H54 (cell line): ENCODE data around the gene CAB39L.

Experiments
- DNase-seq: peaks from one replicate; pipeline ENCODE4 v3.0.0; 2011; ENCODE audit warnings: low spot score, mixed read lengths; ENCODE audit not compliant: insufficient read length
- FAIRE-seq: peaks from 3 replicates; lab custom pipeline; 2011; peaks lifted over from hg19 to GRCh38; lab: Jason Lieb, UNC
- POLR2A ChIP-seq: IDR thresholded peaks from 2 replicates; pipeline ENCODE4 v1.6.1; 2011; ENCODE audit warnings: low read depth, mild to moderate bottlenecking, low read length

CAB39L gene

DNA sequence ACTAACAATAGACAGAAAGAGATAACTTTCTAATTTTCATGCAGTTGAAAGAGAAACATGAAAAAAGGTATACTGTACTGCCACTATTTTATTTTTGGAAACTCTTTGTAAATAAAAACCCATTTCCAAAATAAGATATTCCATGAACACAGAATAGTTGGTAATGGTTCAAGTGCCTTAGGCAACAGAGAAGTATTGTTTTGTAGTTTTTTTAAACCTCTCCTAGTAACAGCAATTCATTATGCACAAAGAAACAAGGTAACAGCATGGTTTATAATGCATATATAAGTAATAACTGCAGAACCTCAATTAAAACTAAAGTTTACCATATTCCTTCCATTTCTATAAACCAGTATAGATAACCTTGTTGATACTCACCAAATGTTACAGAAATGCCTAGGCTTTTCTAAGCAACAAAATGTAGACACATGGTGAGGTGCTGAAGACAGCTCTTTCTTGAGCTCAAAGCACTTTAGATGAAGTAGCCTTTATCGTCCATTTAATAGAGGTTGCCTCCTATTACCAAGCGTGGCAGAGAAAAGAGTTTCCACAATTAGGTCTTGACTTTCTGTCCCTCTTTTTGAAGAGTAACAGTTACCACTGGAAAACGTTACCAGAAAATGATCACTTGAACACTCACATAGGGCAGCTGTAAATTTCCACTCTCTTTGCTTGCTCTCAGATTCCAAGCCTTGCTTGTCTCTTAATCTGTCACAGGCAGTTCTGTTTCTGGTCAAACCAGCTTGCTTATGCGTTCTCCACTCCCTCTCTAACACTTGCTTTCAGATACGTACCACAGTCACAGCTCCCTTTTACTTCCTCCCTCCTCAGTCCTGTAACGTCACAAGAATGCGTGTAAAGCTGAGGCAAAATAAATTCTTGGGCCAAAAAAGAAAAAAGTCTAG lies 42.9 kb downstream of the CAB39L start:
- DNase-seq, result no peak
- no peak for FAIRE-seq
- no peak for TF ChIP-seq POLR2A

DNA sequence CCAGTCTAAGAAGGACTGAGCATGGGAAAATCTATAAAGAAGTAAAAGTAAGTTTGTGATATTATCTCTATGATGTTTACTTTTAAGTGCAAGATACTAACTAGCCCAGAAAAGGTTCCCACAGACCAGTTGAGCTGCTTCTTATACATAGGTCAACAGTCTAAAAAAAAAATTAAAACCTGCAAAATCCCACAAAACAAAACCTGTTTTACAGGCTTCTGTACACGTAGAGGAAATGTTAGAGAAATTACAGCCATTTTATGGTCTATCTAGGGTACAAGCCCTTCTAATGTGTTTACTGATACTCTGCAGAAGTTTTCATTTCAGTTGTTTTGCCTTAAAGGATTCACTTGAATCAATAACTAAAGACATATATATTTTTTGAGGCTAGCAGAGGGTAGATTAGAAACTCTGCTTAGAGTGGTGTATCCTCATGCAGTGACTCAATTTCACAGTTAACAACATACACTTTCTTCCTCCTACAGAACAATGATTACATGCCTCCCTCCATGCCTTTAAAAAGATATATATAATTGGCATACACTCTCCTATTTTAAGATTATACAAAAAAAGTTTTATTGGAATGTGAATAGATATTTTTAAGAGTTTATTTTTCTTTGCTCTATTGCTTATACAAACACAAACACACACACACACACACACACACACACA lies 43.9 kb downstream of the CAB39L start:
- FAIRE-seq, result no peak
- no peak for DNase-seq
- no peak for TF ChIP-seq POLR2A

GRCh38 chr13:49395878-49396380 lies 47.9 kb downstream of the CAB39L start:
- no peak for DNase-seq

GRCh38 chr13:49395451-49395865 lies 48.4 kb downstream of the CAB39L start:
- FAIRE-seq, result no peak
- TF ChIP-seq POLR2A, result no peak
- DNase-seq, result no peak

More at GRCh38 chr13:49395878-49396380, 47.9 kb downstream of the CAB39L start:
- no peak for TF ChIP-seq POLR2A
- FAIRE-seq, result no peak

DNA sequence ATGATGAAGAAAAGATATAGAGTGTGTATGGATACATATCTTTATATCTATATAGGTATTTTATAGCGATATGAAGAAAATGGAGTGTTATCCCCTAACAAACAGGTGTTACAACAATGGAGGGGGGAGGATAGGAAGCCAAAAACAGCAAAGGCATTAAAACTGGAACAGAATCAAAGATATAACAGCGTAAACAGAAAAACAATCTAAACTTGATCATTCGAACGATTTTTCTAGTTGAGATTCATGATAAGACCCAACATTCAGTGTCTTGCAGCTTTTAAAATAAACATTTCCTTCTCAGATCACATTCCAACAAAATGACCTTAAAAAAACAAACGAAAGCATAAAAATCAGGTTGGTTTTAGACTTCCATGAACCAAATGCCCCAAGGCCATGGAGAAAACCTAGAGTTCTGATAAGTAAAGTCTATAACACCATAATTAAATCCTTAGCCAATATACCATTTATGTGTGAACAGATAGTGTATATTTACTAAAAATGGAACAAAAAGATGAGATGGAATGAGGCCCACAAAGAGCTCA lies 55.7 kb downstream of the CAB39L start:
- FAIRE-seq (no peak), DNase-seq (no peak)
- TF ChIP-seq POLR2A, result no peak

GRCh38 chr13:49386664-49387063 lies 57.2 kb downstream of the CAB39L start:
- no peak for TF ChIP-seq POLR2A
- FAIRE-seq (no peak), DNase-seq (no peak)

DNA sequence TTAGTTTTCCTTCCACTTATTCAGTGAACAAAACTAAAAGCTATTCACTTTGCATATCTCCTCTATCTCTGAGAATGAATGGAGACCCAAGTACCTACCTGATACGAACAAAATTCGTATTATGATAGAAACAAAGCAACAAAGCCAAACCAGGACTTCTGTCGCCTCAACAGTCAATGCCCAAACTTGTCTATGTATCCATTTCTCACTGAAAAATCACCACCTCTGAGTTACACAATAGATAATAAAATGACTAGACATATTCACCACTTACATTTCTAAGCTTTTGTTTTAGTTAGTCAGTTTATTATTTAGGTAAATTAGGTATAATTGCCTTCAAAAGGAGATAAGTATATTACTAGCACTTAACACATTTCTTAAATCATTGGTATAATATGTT lies 67.7 kb downstream of the CAB39L start:
- no peak for FAIRE-seq
- TF ChIP-seq POLR2A, result no peak
- DNase-seq, result no peak

- DNase-seq, result peak; percentile 26
- FAIRE-seq, result peak; percentile 92
- TF ChIP-seq POLR2A, result no peak
Observed at GRCh38 chr13:49374585-49375290, 69.1 kb downstream of the CAB39L start.

- DNase-seq (no peak), FAIRE-seq (no peak)
- no peak for TF ChIP-seq POLR2A
Observed at GRCh38 chr13:49373716-49374115, 70.1 kb downstream of the CAB39L start.

- no peak for DNase-seq
Observed at GRCh38 chr13:49371943-49372613, 71.8 kb downstream of the CAB39L start.

DNA sequence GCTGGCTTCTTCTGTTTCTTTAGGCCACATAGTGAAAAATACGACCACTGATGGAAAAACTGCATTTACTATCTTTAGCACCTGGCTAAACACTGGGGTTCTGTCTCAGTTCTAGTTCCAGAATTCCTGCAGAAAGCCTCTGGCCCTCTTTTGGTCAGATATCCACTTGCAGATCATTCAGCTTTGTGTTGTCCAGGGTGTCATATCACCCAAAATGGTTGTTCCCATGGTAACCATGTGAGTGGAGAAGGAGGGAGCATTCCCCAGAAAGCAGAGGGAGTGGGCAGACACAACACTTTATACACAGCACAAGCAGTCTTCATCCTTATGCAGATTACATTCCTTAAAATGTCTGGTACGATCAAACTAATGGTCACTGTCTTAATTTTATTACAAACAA lies 73.5 kb downstream of the CAB39L start:
- DNase-seq, result no peak
- FAIRE-seq, result no peak
- no peak for TF ChIP-seq POLR2A

More at GRCh38 chr13:49371943-49372613, 71.8 kb downstream of the CAB39L start:
- TF ChIP-seq POLR2A, result no peak
- FAIRE-seq, result no peak

- DNase-seq, result no peak
- FAIRE-seq, result no peak
- no peak for TF ChIP-seq POLR2A
Observed at GRCh38 chr13:49369866-49370265, 74.0 kb downstream of the CAB39L start.

GRCh38 chr13:49368688-49369087 lies 75.2 kb downstream of the CAB39L start:
- FAIRE-seq (no peak), DNase-seq (no peak)
- TF ChIP-seq POLR2A, result no peak
